Stomach (tissue), 19 donors: ENCODE measurements around the gene TRABD. TPM values are rescaled to one million over a fixed set of nuclear protein-coding genes. Genes with fewer than 3 reads are reported as not detected.
"Not testable (repeated sequence)": the region's sequence is repeated elsewhere in the genome, so short reads cannot be mapped to it uniquely, and the experiment has no call there.

ENCODE experiments used
- DNase-seq, 2 donors: peaks; one replicate each; pipeline versions ENCODE4 v3.0.0 to v3.0.0-alpha.2; 2013 to 2019
- H3K27ac ChIP-seq, 5 donors: fragments of 200-600 bp in 4 of 5; sonication (generic) in 4 of 5; one replicate each; pipeline ENCODE4 v1.5.1; 2013 to 2019; ENCODE audit warnings: mild to moderate bottlenecking in 1 of 5, moderate library complexity in 1 of 5
- H3K27me3 ChIP-seq, 3 donors: fragments of 200-600 bp; sonication (generic); one replicate each; pipeline ENCODE4 v1.5.1; 2017 to 2019; ENCODE audit warnings: mixed run types in 1 of 3
- H3K36me3 ChIP-seq, 4 donors: fragments of 200-600 bp; sonication (generic); 1 replicate in 3 of 4; 2 replicates in 1 of 4; pipeline ENCODE4 v1.5.1; 2016 to 2019
- H3K4me1 ChIP-seq, 4 donors: fragments of 200-600 bp; sonication (generic); one replicate each; pipeline ENCODE4 v1.5.1; 2016 to 2019
- H3K4me3 ChIP-seq, 4 donors: fragments of 200-600 bp; sonication (generic) in 3 of 4; one replicate each; pipeline ENCODE4 v1.5.1; 2016 to 2019; ENCODE audit warnings: mild to moderate bottlenecking in 1 of 4
- H3K9me3 ChIP-seq, 4 donors: fragments of 200-600 bp; sonication (generic); one replicate each; pipeline ENCODE4 v1.5.1; 2016 to 2019
- EP300 ChIP-seq: sonication (generic); formaldehyde crosslinking; IDR thresholded peaks from one replicate; pipeline ENCODE4 v1.6.1; 2017; ENCODE audit warnings: antibody characterized with exemption
- POLR2A ChIP-seq, 4 donors: fragments of 450-650 bp; IDR thresholded peaks; one replicate each; pipeline ENCODE4 v1.6.1; 2016; ENCODE audit warnings: antibody characterized with exemption in 4 of 4, control low read depth in 2 of 4, mild to moderate bottlenecking in 1 of 4, moderate library complexity in 1 of 4
- POLR2AphosphoS5 ChIP-seq, 3 donors: sonication (generic); formaldehyde crosslinking; IDR thresholded peaks; one replicate each; pipeline ENCODE4 v1.6.1; 2016; ENCODE audit warnings: antibody characterized with exemption in 3 of 3
- WGBS, 5 donors: extraction: QIAGEN DNeasy Blood & Tissue Kit in 3 of 5; methylation state at CpG; one replicate each; pipeline versions ENCODE4 v1.1.5 to v1.1.7; 2013 to 2018; 5-methylcytosine and 5-hydroxymethylcytosine counted together
- intact Hi-C: fragments of 100-400 bp; cut with DNase I; formaldehyde crosslinking; loops from one replicate; pipeline ENCODE4 v1.15.1; 2023; ENCODE audit warnings: low total_unique reads
- long read RNA-seq, 10 donors: transcript quantifications; one replicate each; lab custom pipeline, GENCODE V29; 2026
- polyA plus RNA-seq, 3 donors: library from polyadenylated mRNA; stranded (reverse); fragments of 200-250 nt; gene quantifications; one replicate each; pipeline ENCODE4 v1.2.3, GENCODE V29; 2013
- total RNA-seq, 5 donors: library from RNA; depleted of rRNA; stranded (reverse); fragments of >200 nt; gene quantifications; one replicate each; pipeline versions ENCODE4 v1.1.0 to v1.2.3, GENCODE V29; 2014 to 2016
- TF ChIP-seq, protein P1 (sequence below), 7 experiments: fragments of 450-650 bp in 4 of 7; fragments of 200-600 bp in 3 of 7; sonication (generic) in 3 of 7; IDR thresholded peaks; one replicate each; pipeline ENCODE4 v1.5.1; 2016 to 2019; ENCODE audit warnings: antibody characterized with exemption in 7 of 7, control low read depth in 2 of 7, mild to moderate bottlenecking in 1 of 7
- donor health status: healthy with polysubstance abuse.
- donor health status: Bipolar disorder and iron deficiency.
- donor health status: healthy.

Gene TRABD, protein sequence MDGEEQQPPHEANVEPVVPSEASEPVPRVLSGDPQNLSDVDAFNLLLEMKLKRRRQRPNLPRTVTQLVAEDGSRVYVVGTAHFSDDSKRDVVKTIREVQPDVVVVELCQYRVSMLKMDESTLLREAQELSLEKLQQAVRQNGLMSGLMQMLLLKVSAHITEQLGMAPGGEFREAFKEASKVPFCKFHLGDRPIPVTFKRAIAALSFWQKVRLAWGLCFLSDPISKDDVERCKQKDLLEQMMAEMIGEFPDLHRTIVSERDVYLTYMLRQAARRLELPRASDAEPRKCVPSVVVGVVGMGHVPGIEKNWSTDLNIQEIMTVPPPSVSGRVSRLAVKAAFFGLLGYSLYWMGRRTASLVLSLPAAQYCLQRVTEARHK
- total RNA-seq (100 to 1,000 TPM in 2 of 5 donors, 10 to 100 TPM in 3; 13.2 to 245 (median 56.7) TPM), polyA plus RNA-seq (10 to 100 TPM; 41.4 to 46.4 (median 45.5) TPM)
- long read RNA-seq, donor 1, partial matches to known transcripts: 0 of 1 reads
- long read RNA-seq, donor 1, other reads (novel, unspliced or antisense): 0 of 1 reads
- long read RNA-seq, donor 2, partial matches to known transcripts: 0 of 7 reads
- long read RNA-seq, donor 2, other reads (novel, unspliced or antisense): 0 of 7 reads
- long read RNA-seq, donor 3, partial matches to known transcripts: 0 of 3 reads
- long read RNA-seq, donor 3, other reads (novel, unspliced or antisense): 0 of 3 reads
- long read RNA-seq, donor 4, partial matches to known transcripts: 0 of 1 reads
- long read RNA-seq, donor 4, other reads (novel, unspliced or antisense): 0 of 1 reads
- long read RNA-seq, donor 5, partial matches to known transcripts: 9 of 12 reads
- long read RNA-seq, donor 5, other reads (novel, unspliced or antisense): 0 of 12 reads
- long read RNA-seq, donor 6, transcript TRABD-202 (10 exons, 2,272 nt): major isoform, 6 of 99 reads
- long read RNA-seq, donor 6, transcript TRABD-201 (10 exons, 2,329 nt): major isoform, 6 of 99 reads
- long read RNA-seq, donor 6, partial matches to known transcripts: 63 of 99 reads
- long read RNA-seq, donor 6, other reads (novel, unspliced or antisense): 17 of 99 reads
- long read RNA-seq, donor 7, transcript TRABD-202 (10 exons, 2,272 nt): major isoform, 5 of 9 reads
- long read RNA-seq, donor 7, partial matches to known transcripts: 0 of 9 reads
- long read RNA-seq, donor 7, other reads (novel, unspliced or antisense): 0 of 9 reads
- long read RNA-seq, donor 8, partial matches to known transcripts: 0 of 6 reads
- long read RNA-seq, donor 8, other reads (novel, unspliced or antisense): 0 of 6 reads
- long read RNA-seq, donor 9, partial matches to known transcripts: 0 of 1 reads
- long read RNA-seq, donor 9, other reads (novel, unspliced or antisense): 0 of 1 reads
- long read RNA-seq, donor 10, partial matches to known transcripts: 0 of 4 reads
- long read RNA-seq, donor 10, other reads (novel, unspliced or antisense): 0 of 4 reads

DNA sequence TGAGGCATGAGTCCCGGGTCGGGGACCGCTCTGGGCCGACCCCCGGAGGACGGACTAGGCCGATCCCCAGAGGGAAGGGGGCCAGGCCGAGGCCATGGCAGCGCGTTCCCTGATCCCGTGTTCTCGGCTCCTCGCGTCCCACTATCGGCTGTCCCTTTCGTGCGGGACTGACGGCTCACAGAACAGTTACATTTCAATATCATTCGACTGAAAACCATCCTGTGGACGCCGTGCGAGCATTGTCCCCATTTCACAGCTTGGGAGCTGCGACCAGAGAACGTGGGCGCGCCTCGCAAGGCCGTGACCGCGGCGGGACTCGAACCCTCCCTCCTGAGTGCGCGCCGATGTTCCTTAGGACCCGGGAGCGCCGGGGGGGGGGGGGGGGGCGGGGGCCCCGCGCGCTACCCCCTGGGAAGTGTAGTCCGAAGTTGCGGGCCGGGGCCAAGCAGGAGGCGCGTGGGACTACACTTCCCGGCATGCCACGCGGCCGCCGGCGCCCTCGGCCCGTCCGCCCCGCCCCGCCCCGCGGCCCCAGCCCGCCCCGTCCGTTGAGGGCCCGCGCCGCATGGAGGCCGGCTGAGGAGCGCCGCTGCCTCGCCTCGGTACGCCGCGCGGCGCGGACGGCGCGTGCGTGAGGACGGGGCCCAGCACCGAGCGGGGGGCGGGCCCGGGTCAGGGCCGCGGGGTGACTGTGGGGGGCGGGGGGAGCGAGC, at the start of gene TRABD:
TSS of gene TRABD (plus strand) at position 539 of the 713 bp plus-strand sequence. CDS start 7,148 bp downstream, outside the sequence.
- H3K27ac ChIP-seq: peak within 1 kb of the TSS; percentile 71 to 89 (median 85)
- H3K36me3 ChIP-seq: peaks cover 0 to 5% (median 0%) of the 10 kb centered on the region in 4 donors
- H3K4me1 ChIP-seq: peaks cover 42 to 78% (median 76%) of the 10 kb centered on the region in 4 donors
- peaks cover 0 to 3% (median 0%) of the 10 kb centered on the region in 3 donors for H3K27me3 ChIP-seq
- peak within 1 kb of the TSS; percentile 72 to 90 (median 74) for H3K4me3 ChIP-seq
- 2 to 3% (median 2%) methylated on average over 28 to 74 of the region's 90 CpGs for WGBS, 5 donors
- intact Hi-C loops: no loop called here
- peak; percentile 92 to 97 for DNase-seq
- TF ChIP-seq, protein P1, sequence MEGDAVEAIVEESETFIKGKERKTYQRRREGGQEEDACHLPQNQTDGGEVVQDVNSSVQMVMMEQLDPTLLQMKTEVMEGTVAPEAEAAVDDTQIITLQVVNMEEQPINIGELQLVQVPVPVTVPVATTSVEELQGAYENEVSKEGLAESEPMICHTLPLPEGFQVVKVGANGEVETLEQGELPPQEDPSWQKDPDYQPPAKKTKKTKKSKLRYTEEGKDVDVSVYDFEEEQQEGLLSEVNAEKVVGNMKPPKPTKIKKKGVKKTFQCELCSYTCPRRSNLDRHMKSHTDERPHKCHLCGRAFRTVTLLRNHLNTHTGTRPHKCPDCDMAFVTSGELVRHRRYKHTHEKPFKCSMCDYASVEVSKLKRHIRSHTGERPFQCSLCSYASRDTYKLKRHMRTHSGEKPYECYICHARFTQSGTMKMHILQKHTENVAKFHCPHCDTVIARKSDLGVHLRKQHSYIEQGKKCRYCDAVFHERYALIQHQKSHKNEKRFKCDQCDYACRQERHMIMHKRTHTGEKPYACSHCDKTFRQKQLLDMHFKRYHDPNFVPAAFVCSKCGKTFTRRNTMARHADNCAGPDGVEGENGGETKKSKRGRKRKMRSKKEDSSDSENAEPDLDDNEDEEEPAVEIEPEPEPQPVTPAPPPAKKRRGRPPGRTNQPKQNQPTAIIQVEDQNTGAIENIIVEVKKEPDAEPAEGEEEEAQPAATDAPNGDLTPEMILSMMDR (IDR thresholded peaks at IDR 0.05): no peak
- peak in 1 of 3 donors; percentile 4 for TF ChIP-seq POLR2AphosphoS5 (IDR thresholded peaks at IDR 0.05)
- H3K9me3 ChIP-seq: no peaks in the 10 kb centered on the region

DNA sequence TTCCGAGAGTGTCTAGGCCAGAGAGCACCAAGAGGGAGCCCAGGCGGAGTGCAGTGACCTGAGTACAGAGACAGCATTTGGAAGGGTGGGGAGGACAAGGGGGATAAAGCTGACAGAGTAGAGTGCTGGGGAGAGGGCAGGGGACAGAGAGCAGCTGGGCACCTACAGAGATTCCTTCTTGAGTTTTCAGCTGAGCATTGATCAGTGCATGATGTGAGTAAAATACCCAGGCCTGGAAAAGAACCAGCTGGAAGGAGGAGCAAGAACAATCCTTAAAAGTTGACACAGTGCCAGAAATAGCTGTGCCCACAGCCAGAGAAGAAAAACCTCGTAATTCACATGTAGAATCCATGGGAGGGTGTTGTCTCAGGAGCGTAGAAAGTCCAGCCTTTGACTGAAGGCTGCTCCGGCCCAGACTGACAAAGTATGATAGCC, 49.1 kb upstream of the TRABD start:
- Histone ChIP-seq H3K27ac (no peak overlapping the region), H3K36me3 (no peaks in the 10 kb centered on the region), H3K27me3 (peaks cover 0 to 13% (median 0%) of the 10 kb centered on the region in 3 donors), H3K9me3 (peaks cover 0 to 5% (median 0%) of the 10 kb centered on the region in 4 donors), H3K4me3 (no peak overlapping the region), H3K4me1 (peaks cover 1 to 2% (median 2%) of the 10 kb centered on the region in 4 donors)
- no peak for DNase-seq
- WGBS, 5 donors: 57 to 72% (median 67%) methylated on average over 5 of the region's 5 CpGs
- intact Hi-C loops: no loop called here
- TF ChIP-seq EP300 (no peak), POLR2AphosphoS5 (IDR thresholded peaks at IDR 0.05) (no peak), POLR2A (IDR thresholded peaks at IDR 0.05) (no peak)
- TF ChIP-seq, protein P1 (IDR thresholded peaks at IDR 0.05): no peak

DNA sequence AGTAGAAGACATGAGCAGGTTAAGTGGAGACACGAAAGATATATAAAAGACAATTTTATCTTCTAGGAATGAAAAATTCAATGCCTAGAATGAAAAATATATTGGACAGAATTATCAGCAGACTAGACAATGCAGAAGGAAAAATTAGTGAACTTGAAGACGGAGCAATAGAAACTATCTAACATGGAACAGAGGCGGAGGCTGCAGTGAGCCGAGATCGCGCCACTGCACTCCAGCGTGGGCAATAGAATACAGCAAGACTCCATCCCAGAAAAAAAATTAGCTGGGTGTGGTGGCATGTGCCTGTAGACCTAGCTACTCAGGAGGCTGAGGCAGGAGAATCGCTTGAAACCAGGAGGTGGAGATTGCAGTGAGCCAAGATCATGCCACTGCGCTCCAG, 48.4 kb upstream of the TRABD start:
- DNase-seq, H3K4me3 ChIP-seq, H3K36me3 ChIP-seq, H3K4me1 ChIP-seq, H3K27ac ChIP-seq, H3K27me3 ChIP-seq, intact Hi-C loops, H3K9me3 ChIP-seq: not testable (repeated sequence)
- WGBS, 5 donors: 95 to 98% (median 97%) methylated on average over 9 of the region's 9 CpGs

DNA sequence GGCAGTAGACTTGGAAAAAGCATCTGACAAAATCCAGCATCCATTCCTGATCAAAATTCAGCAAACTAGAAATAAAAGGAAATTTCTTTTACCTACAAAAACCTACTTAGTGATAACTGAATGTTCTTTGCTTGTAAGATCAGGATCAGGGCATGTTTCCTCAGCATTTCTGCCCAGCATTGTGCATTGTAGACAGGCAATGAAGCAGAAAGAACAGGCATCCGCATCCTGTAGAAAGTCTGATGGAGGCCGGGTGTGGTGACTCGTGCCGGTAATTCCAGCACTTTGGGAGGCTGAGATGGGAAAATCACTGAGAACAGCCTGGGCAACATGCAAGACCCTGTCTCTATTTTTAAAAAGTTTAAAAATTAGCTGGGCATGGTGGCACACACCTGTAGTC, 47.7 kb upstream of the TRABD start:
- H3K27me3 ChIP-seq: peaks cover 0 to 9% (median 0%) of the 10 kb centered on the region in 3 donors
- H3K9me3 ChIP-seq: no peaks in the 10 kb centered on the region
- WGBS, 5 donors: 87 to 93% (median 90%) methylated on average over 4 of the region's 4 CpGs
- H3K27ac ChIP-seq: no peak overlapping the region
- H3K4me3 ChIP-seq: no peak overlapping the region
- peaks cover 6 to 9% (median 8%) of the 10 kb centered on the region in 4 donors for H3K4me1 ChIP-seq
- no peak for TF ChIP-seq POLR2A (IDR thresholded peaks at IDR 0.05)
- no peak for TF ChIP-seq POLR2AphosphoS5 (IDR thresholded peaks at IDR 0.05)
- TF ChIP-seq, protein P1 (IDR thresholded peaks at IDR 0.05): no peak
- no peaks in the 10 kb centered on the region for H3K36me3 ChIP-seq
- intact Hi-C loops: no loop called here
- DNase-seq: no peak
